Adipocyte (in vitro differentiated cells): ENCODE results near the gene AMIGO2.
"Not testable (repeated sequence)": the region's sequence is repeated elsewhere in the genome, so short reads cannot be mapped to it uniquely, and the experiment has no call there.

Experiments
- DNase-seq: peaks from one replicate; pipeline ENCODE4 v3.0.0-alpha.2; 2015; ENCODE audit warnings: low read depth
- H3K27me3 ChIP-seq: replicated peaks from 2 replicates; pipeline ENCODE4 v1.7.0; 2013; ENCODE audit warnings: mild to moderate bottlenecking, low read length, moderate library complexity; ENCODE audit not compliant: control insufficient read depth, insufficient read depth
- H3K36me3 ChIP-seq: 2 replicates; pipeline ENCODE4 v1.7.0; 2013; ENCODE audit warnings: low read length, mild to moderate bottlenecking, moderate library complexity; ENCODE audit not compliant: control insufficient read depth, insufficient read depth, severe bottlenecking
- H3K4me1 ChIP-seq: 2 replicates; pipeline ENCODE4 v1.7.0; 2013; ENCODE audit warnings: mild to moderate bottlenecking, low read length, moderate library complexity; ENCODE audit not compliant: control insufficient read depth, insufficient read depth
- H3K4me3 ChIP-seq: 2 replicates; pipeline ENCODE4 v1.7.0; 2013; ENCODE audit warnings: mild to moderate bottlenecking, low read length, moderate library complexity
- H3K9ac ChIP-seq: 2 replicates; pipeline ENCODE4 v1.7.0; 2013; ENCODE audit warnings: mild to moderate bottlenecking, low read length, moderate library complexity
- H3K9me3 ChIP-seq: 2 replicates; pipeline ENCODE4 v1.7.0; 2013; ENCODE audit warnings: mild to moderate bottlenecking, low read length, moderate library complexity; ENCODE audit not compliant: control insufficient read depth

Gene AMIGO2

GRCh38 chr12:47051291-47051690 is 28.5 kb downstream of the AMIGO2 start:
- H3K4me1 ChIP-seq, H3K4me3 ChIP-seq, H3K36me3 ChIP-seq, H3K9ac ChIP-seq, DNase-seq: not testable (repeated sequence)
- H3K27me3 ChIP-seq = peaks cover 34% of the 10 kb centered on the region
- peaks cover 32% of the 10 kb centered on the region for H3K9me3 ChIP-seq

DNA sequence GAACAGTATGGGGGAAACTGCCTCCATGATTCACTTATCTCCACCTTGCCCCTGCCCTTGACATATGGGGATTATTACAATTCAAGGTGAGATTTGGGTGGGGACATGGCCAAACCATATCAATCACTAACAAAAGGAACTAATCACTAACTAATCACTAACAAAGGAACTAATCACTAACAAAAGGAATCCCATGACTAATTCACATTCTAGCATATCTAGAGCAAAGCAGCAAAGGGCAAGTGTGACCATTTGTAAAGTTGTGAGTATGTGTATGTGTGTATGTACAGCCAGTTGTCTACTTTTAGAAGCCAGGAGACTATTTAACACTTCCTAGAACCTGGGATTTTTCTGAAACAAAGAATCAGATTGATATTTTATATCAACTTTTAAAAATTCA is 31.2 kb downstream of the AMIGO2 start:
- Histone ChIP-seq H3K9me3 (peaks cover 31% of the 10 kb centered on the region), H3K27me3 (peaks cover 14% of the 10 kb centered on the region), H3K4me3 (no peak overlapping the region), H3K9ac (no peak overlapping the region), H3K4me1 (no peaks in the 10 kb centered on the region), H3K36me3 (no peaks in the 10 kb centered on the region)
- DNase-seq = no peak

GRCh38 chr12:47041327-47041726 is 38.4 kb downstream of the AMIGO2 start:
- H3K4me3 ChIP-seq = no peak overlapping the region
- H3K27me3 ChIP-seq = no peaks in the 10 kb centered on the region
- DNase-seq = no peak
- no peaks in the 10 kb centered on the region for H3K4me1 ChIP-seq
- H3K9me3 ChIP-seq = no peaks in the 10 kb centered on the region
- H3K36me3 ChIP-seq = no peaks in the 10 kb centered on the region
- no peak overlapping the region for H3K9ac ChIP-seq

DNA sequence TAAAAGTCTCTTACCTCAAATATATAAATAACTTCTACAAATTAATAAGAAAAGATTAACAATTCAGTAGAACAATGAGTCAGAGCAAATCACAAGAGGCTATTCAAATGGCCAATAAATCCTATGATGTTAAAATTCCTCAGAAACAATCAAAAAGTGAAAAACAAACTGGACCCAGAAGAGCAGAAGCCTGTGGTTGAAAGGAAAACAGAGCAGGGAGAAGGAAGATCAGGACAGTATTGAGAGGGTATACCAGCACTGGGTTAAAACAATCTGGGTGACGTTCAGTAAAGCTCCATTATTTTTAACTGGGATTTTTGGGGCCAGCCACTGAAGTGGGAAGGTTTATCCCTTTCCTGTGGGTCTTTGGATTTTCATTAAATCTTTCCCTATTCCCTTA is 40.0 kb downstream of the AMIGO2 start:
- Histone ChIP-seq H3K4me1 (no peaks in the 10 kb centered on the region), H3K36me3 (no peaks in the 10 kb centered on the region), H3K4me3 (no peak overlapping the region), H3K27me3 (no peaks in the 10 kb centered on the region), H3K9me3 (no peaks in the 10 kb centered on the region), H3K9ac (no peak overlapping the region)
- DNase-seq = no peak

DNA sequence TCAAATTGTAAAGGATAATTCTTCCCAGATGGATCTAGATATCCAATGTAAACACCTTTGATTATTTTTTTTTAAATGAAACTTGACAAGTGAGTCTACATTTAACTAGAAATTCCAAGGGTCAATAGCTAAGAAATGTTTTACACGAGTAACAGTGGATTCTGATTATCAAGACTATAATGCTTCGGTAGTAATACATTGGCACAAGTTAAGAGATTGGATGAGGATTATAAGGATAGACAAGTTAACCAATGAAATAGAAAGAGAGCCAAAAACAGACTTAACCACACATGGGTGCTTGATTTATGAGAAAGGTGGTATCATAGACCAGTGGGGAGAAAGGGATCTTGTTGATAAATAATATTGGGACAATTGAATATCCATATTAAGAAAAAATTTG is 40.7 kb downstream of the AMIGO2 start:
- Histone ChIP-seq H3K4me3 (no peak overlapping the region), H3K27me3 (no peaks in the 10 kb centered on the region), H3K4me1 (no peaks in the 10 kb centered on the region)

GRCh38 chr12:47038270-47038748 is 41.5 kb downstream of the AMIGO2 start:
- Histone ChIP-seq H3K9me3 (no peaks in the 10 kb centered on the region), H3K4me1 (peaks cover 3% of the 10 kb centered on the region), H3K4me3 (no peak overlapping the region), H3K36me3 (no peaks in the 10 kb centered on the region), H3K27me3 (no peaks in the 10 kb centered on the region), H3K9ac (no peak overlapping the region)
- DNase-seq = peak; percentile 63

More for the DNA sequence above, 40.7 kb downstream of the AMIGO2 start:
- Histone ChIP-seq H3K9ac (no peak overlapping the region), H3K9me3 (no peaks in the 10 kb centered on the region), H3K36me3 (no peaks in the 10 kb centered on the region)
- no peak for DNase-seq

DNA sequence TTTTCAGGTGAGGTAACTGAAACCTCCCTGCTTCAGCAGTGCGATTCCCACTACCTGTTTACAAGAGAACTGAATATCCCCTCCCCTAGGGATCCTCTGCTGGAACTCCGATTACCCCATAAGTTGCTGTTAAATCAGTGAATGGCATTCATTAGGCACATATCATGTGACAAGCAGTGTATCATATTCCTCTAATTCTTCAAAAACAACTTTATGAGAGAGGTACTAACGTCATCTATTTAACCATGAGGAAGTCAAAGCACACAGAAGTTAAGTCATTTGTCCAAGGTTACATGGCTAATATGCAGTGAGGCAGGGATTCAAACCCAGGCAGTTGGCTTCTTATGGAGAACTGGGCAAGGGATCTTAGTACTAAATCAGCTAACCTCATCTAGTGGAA is 44.3 kb downstream of the AMIGO2 start:
- Histone ChIP-seq H3K9me3 (no peaks in the 10 kb centered on the region), H3K4me1 (peaks cover 10% of the 10 kb centered on the region), H3K27me3 (no peaks in the 10 kb centered on the region), H3K9ac (no peak overlapping the region), H3K4me3 (no peak overlapping the region), H3K36me3 (no peaks in the 10 kb centered on the region)
- DNase-seq = no peak

DNA sequence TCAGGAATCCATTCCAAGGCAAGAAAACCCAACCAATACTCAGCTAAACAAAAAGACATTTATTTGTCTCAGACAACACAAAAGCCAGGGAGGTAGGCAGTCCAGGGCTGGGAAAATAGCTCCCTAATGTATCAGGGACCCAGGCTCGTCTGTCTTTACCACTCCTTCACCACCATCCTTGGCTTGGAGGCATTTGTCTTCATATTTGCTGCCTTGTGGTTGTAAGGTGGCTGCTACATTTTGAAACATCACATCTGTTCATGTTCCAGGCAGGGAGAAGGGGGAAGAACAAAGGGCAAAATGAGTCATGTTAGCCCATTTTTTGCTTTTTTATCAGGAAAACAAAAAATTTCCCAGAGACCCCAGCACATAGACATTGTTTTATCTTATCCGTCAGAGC is 45.1 kb downstream of the AMIGO2 start:
- H3K9me3 ChIP-seq = no peaks in the 10 kb centered on the region
- no peak overlapping the region for H3K4me3 ChIP-seq
- H3K27me3 ChIP-seq = no peaks in the 10 kb centered on the region
- H3K36me3 ChIP-seq = no peaks in the 10 kb centered on the region
- peak; percentile 34 for DNase-seq
- H3K9ac ChIP-seq = no peak overlapping the region
- peaks cover 10% of the 10 kb centered on the region for H3K4me1 ChIP-seq

- Histone ChIP-seq H3K36me3 (no peaks in the 10 kb centered on the region), H3K9ac (no peak overlapping the region), H3K4me1 (peaks cover 10% of the 10 kb centered on the region), H3K4me3 (no peak overlapping the region), H3K9me3 (no peaks in the 10 kb centered on the region), H3K27me3 (no peaks in the 10 kb centered on the region)
- DNase-seq = peak; percentile 54
These were observed 45.8 kb downstream of the AMIGO2 start for GRCh38 chr12:47033789-47034555.

DNA sequence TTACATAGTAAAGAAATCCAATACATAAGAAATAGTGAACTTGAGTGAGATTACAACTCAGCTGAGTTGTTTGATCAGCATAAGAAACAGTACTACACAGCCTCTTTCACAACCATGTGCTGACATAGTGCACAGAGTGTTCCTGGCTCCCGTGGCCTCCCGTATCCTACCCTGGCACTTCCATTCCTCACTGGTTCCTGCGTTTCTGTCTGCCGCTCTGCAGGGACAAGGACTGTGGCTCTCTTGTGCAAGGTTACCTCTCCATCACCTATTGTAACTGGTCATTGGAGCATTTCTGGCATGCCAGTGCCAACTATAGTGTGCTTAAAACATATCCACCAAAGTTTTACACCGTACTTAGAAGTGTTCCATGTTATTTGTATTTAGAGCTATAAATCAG is 46.7 kb downstream of the AMIGO2 start:
- H3K4me3 ChIP-seq = peak overlapping the region; percentile 41
- H3K27me3 ChIP-seq = no peaks in the 10 kb centered on the region
- DNase-seq = peak; percentile 57
- peaks cover 10% of the 10 kb centered on the region for H3K4me1 ChIP-seq
- no peaks in the 10 kb centered on the region for H3K9me3 ChIP-seq
- peak overlapping the region; percentile 64 for H3K9ac ChIP-seq
- no peaks in the 10 kb centered on the region for H3K36me3 ChIP-seq

DNA sequence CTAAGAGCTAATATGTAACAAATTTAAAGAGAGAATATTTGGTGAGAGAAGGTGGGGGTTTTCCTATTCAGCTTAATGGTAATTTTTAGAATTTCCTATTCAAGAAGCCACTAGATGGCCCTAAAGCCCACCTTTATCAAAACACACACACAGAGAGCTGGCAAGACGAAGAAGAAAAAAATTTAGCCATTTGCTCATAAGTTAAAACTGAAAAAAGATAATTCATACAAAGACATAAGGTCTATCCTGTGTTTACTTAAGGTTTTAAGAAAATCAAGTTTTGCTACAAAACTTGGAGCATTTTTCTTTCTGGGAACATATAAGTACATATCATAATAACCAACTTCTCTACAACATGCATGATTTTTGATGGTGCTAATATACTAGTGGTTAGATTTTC is 47.1 kb downstream of the AMIGO2 start:
- Histone ChIP-seq H3K9ac (peak overlapping the region; percentile 64), H3K4me3 (peak overlapping the region; percentile 41), H3K4me1 (peaks cover 10% of the 10 kb centered on the region), H3K36me3 (no peaks in the 10 kb centered on the region), H3K27me3 (no peaks in the 10 kb centered on the region), H3K9me3 (no peaks in the 10 kb centered on the region)
- peak; percentile 84 for DNase-seq

DNA sequence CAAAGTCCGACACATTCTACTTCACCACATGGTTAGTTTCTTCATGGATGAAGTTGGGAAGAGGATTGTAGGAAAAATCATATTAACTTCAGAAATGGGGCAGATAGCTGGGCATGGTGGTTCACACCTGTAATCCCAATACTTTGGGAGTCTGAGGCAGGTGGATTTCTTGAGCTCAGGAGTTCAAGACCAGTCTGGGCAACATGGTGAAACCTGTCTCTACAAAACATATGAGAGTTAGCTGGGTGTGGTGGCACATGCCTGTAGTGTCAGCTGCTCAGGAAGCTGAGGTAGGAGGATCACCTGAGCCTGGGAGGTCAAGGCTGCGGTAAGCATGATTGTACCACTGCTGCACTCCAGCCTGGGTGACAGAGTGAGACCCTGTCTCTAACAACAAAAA is 49.9 kb downstream of the AMIGO2 start:
- no peaks in the 10 kb centered on the region for H3K27me3 ChIP-seq
- peaks cover 10% of the 10 kb centered on the region for H3K4me1 ChIP-seq
- no peak overlapping the region for H3K9ac ChIP-seq
- H3K9me3 ChIP-seq = no peaks in the 10 kb centered on the region
- H3K36me3 ChIP-seq = no peaks in the 10 kb centered on the region
- H3K4me3 ChIP-seq = no peak overlapping the region
- DNase-seq = no peak
